CD4-positive, alpha-beta T cell (primary cell): ENCODE results near the gene CYLC2. TPM values are rescaled to one million over a fixed set of nuclear protein-coding genes. Genes with fewer than 3 reads are reported as not detected.

Source experiments
- ATAC-seq: fragments of 200-7000 bp; cut with Tn5 transposase; one replicate; pipeline ENCODE4 v1.10.0; 2022; ENCODE audit warnings: mild to moderate bottlenecking; ENCODE audit not compliant: poor library complexity
- CTCF ChIA-PET: fragments of 350-600 bp; sonication (Branson Sonifier 250); formaldehyde crosslinking; loops from one replicate; lab custom pipeline; 2021; ENCODE audit warnings: antibody characterized with exemption, inconsistent platforms; lab: Charles Lee
- POLR2A ChIA-PET: fragments of 350-600 bp; sonication (Branson Sonifier 250); formaldehyde crosslinking; loops from one replicate; lab custom pipeline; 2021; ENCODE audit warnings: antibody characterized with exemption, inconsistent platforms; lab: Charles Lee
- DNase-seq, 14 experiments: peaks; one replicate each; pipeline ENCODE4 v3.0.0-alpha.2; 2013 to 2020; ENCODE audit warnings: mixed read lengths in 2 of 14
- H3K27ac ChIP-seq, 2 donors: one replicate each; pipeline versions ENCODE4 v1.5.1 to v1.7.0; 2013; ENCODE audit warnings: low read length in 2 of 2, low read depth in 1 of 2, mild to moderate bottlenecking in 1 of 2
- H3K27me3 ChIP-seq, 2 experiments: 1 replicate in 1 of 2; 2 replicates in 1 of 2; pipeline versions ENCODE4 v1.6.1 to v1.7.0; 2013; ENCODE audit warnings: low read length in 2 of 2, control low read depth in 1 of 2, mild to moderate bottlenecking in 1 of 2, moderate library complexity in 1 of 2; ENCODE audit not compliant: insufficient read depth in 2 of 2, control insufficient read depth in 1 of 2
- H3K36me3 ChIP-seq: one replicate; pipeline ENCODE4 v1.6.1; 2013; ENCODE audit warnings: low read length, control low read depth; ENCODE audit not compliant: insufficient read depth
- H3K4me1 ChIP-seq: one replicate; pipeline ENCODE4 v1.6.1; 2013; ENCODE audit warnings: low read length, control low read depth; ENCODE audit not compliant: insufficient read depth
- H3K4me3 ChIP-seq: one replicate; pipeline ENCODE4 v1.5.1; 2013; ENCODE audit warnings: mild to moderate bottlenecking, low read length, moderate library complexity
- H3K9me3 ChIP-seq, 2 experiments: 1 replicate in 1 of 2; 2 replicates in 1 of 2; pipeline versions ENCODE4 v1.6.1 to v1.7.0; 2013; ENCODE audit warnings: low read length in 2 of 2, mild to moderate bottlenecking in 2 of 2, control low read depth in 1 of 2, moderate library complexity in 1 of 2; ENCODE audit not compliant: control insufficient read depth in 1 of 2, insufficient read depth in 1 of 2
- H3K27ac Mint-ChIP-seq: one replicate; pipeline ENCODE4 v1.8.0; 2020; ENCODE audit warnings: mixed read lengths
- H3K27me3 Mint-ChIP-seq: one replicate; pipeline ENCODE4 v1.8.0; 2021; ENCODE audit warnings: mixed read lengths
- H3K36me3 Mint-ChIP-seq: one replicate; pipeline ENCODE4 v1.8.0; 2021; ENCODE audit warnings: low read depth, mixed read lengths
- H3K4me1 Mint-ChIP-seq: one replicate; pipeline ENCODE4 v1.8.0; 2021; ENCODE audit warnings: low read depth, mixed read lengths
- H3K4me3 Mint-ChIP-seq: one replicate; pipeline ENCODE4 v1.8.0; 2020; ENCODE audit warnings: mild to moderate bottlenecking, mixed read lengths
- H3K9me3 Mint-ChIP-seq: one replicate; pipeline ENCODE4 v1.8.0; 2020; ENCODE audit warnings: mixed read lengths
- intact Hi-C, 2 experiments: fragments of 100-400 bp; cut with DNase I in 1 of 2; cut with micrococcal nuclease in 1 of 2; formaldehyde crosslinking; loops; one replicate each; pipeline versions ENCODE4 v1.15.1 to v1.9.0; 2023 to 2025; cut with DNase I, micrococcal nuclease
- total RNA-seq, 174 experiments: library from RNA in 2 of 174; stranded (reverse) in 2 of 174; gene quantifications; one replicate each; pipeline ENCODE4 v1.2.3 and lab custom pipeline; 2021 to 2026
- TF ChIP-seq, protein P1 (sequence below): fragments of 200-600 bp; IDR thresholded peaks from one replicate; pipeline ENCODE4 v1.8.0; 2022; ENCODE audit warnings: antibody characterized with exemption, mild to moderate bottlenecking

Gene CYLC2
- total RNA-seq, 2 experiments from 2014 or later: not detected

DNA sequence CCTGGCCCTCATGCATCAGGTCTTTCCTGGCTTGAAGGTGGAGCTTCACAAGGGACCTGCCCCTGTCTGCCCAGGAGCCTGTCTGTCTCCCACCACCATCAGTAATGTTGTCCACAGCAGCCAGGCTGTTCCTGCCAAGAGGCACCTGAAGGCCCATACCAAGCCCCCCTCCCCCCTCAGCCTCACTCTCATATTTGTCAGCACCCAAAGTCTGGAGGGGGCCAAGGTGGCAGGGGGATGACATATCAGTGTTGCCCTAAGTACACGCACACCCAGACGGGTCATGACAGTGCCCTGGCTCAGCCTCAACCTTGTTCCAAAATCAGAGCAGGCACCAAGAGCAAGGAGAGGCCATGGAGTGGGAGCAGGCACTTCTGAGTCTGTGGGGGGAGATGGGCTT, 27.2 kb upstream of the CYLC2 start:
- POLR2A ChIA-PET: no interaction called here
- no peak overlapping the region for H3K4me3 Mint-ChIP-seq
- H3K27me3 ChIP-seq: no peaks in the 10 kb centered on the region
- CTCF ChIA-PET: no interaction called here
- H3K4me3 ChIP-seq: no peak overlapping the region
- no peak for ATAC-seq
- H3K27ac Mint-ChIP-seq: no peak overlapping the region
- TF ChIP-seq, protein P1, sequence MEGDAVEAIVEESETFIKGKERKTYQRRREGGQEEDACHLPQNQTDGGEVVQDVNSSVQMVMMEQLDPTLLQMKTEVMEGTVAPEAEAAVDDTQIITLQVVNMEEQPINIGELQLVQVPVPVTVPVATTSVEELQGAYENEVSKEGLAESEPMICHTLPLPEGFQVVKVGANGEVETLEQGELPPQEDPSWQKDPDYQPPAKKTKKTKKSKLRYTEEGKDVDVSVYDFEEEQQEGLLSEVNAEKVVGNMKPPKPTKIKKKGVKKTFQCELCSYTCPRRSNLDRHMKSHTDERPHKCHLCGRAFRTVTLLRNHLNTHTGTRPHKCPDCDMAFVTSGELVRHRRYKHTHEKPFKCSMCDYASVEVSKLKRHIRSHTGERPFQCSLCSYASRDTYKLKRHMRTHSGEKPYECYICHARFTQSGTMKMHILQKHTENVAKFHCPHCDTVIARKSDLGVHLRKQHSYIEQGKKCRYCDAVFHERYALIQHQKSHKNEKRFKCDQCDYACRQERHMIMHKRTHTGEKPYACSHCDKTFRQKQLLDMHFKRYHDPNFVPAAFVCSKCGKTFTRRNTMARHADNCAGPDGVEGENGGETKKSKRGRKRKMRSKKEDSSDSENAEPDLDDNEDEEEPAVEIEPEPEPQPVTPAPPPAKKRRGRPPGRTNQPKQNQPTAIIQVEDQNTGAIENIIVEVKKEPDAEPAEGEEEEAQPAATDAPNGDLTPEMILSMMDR: no peak
- peaks cover 17 to 19% of the 10 kb centered on the region in 2 experiments for H3K9me3 ChIP-seq
- no peaks in the 10 kb centered on the region for H3K4me1 ChIP-seq
- intact Hi-C loops: no loop called here
- no peak overlapping the region for H3K27ac ChIP-seq
- H3K9me3 Mint-ChIP-seq: peaks cover 9% of the 10 kb centered on the region
- H3K36me3 ChIP-seq: no peaks in the 10 kb centered on the region
- no peaks in the 10 kb centered on the region for H3K27me3 Mint-ChIP-seq
- DNase-seq: no peak
- H3K36me3 Mint-ChIP-seq: no peaks in the 10 kb centered on the region
- no peaks in the 10 kb centered on the region for H3K4me1 Mint-ChIP-seq

DNA sequence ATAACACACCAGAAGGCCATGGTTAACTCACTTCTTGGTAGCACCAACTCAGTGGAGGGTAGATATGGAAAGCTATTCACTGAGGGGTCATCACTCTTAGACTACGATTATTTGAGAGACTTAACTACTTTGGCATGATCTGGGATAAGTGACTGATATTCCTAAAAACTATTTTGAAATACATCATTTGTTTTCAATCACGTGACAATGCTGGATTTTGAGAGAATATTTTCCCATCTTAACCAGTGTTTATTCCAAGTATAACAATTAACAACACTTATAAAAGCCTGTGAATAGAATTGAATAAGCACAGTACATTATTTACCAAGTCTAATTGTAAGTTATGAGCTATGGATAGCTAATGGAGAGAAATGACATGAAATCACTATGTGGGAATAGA, 22.4 kb upstream of the CYLC2 start:
- Mint-ChIP-seq H3K9me3 (peaks cover 17% of the 10 kb centered on the region), H3K27me3 (no peaks in the 10 kb centered on the region), H3K4me3 (no peak overlapping the region), H3K36me3 (no peaks in the 10 kb centered on the region), H3K4me1 (no peaks in the 10 kb centered on the region), H3K27ac (no peak overlapping the region)
- no peak for ATAC-seq
- POLR2A ChIA-PET: no interaction called here
- H3K4me3 ChIP-seq: no peak overlapping the region
- intact Hi-C loops: loop anchor here in 1 of 2 experiments (10.0 kb wide), 1 partner anchor 58 kb away; no protein-coding TSS in a partner anchor
- H3K9me3 ChIP-seq: peaks cover 17% of the 10 kb centered on the region in 2 experiments
- CTCF ChIA-PET: no interaction called here
- no peak overlapping the region for H3K27ac ChIP-seq
- no peak for DNase-seq
- H3K36me3 ChIP-seq: no peaks in the 10 kb centered on the region
- no peaks in the 10 kb centered on the region for H3K4me1 ChIP-seq
- TF ChIP-seq, protein P1: no peak
- H3K27me3 ChIP-seq: no peaks in the 10 kb centered on the region

DNA sequence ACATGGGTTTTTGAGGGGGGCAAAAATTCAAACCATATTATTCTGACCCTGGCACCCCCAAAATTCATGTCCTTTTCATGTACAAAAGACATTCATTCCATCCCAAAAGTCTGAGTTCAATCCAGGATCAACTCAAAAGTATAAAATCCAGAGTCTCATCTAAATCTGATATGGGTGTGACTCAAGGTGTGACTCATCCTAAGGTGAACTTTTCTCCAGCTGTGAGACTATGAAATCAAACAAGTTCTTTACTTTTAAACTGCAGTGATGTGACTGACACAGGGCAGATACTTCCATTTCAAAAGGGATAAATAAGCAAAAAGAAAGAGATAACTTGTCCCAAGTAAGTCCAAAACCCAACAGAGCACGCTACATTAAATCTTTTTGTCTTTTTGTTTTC, 20.6 kb upstream of the CYLC2 start:
- ChIA-PET CTCF (no interaction called here), POLR2A (no interaction called here)
- Histone ChIP-seq H3K36me3 (no peaks in the 10 kb centered on the region), H3K4me3 (no peak overlapping the region), H3K27me3 (no peaks in the 10 kb centered on the region), H3K4me1 (no peaks in the 10 kb centered on the region), H3K27ac (no peak overlapping the region), H3K9me3 (peaks cover 13 to 17% of the 10 kb centered on the region in 2 experiments)
- Mint-ChIP-seq H3K36me3 (no peaks in the 10 kb centered on the region), H3K4me3 (no peak overlapping the region), H3K27me3 (no peaks in the 10 kb centered on the region), H3K9me3 (peaks cover 12% of the 10 kb centered on the region), H3K27ac (no peak overlapping the region), H3K4me1 (no peaks in the 10 kb centered on the region)
- TF ChIP-seq, protein P1: no peak
- ATAC-seq (no peak), DNase-seq (no peak)
- intact Hi-C loops: loop anchor here in 1 of 2 experiments (10.0 kb wide), 1 partner anchor 60 kb away; no protein-coding TSS in a partner anchor
